HG02588 (cell line): ENCODE measurements around the gene WNT5A.
"Not testable (repeated sequence)": the region's sequence is repeated elsewhere in the genome, so short reads cannot be mapped to it uniquely, and the experiment has no call there.

Source experiments
- ATAC-seq: cut with Tn5 transposase; IDR thresholded peaks from one replicate; pipeline ENCODE4 v1.9.1; 2021; ENCODE audit warnings: mild to moderate bottlenecking, moderate library complexity; ENCODE audit not compliant: unreplicated experiment

WNT5A gene

DNA sequence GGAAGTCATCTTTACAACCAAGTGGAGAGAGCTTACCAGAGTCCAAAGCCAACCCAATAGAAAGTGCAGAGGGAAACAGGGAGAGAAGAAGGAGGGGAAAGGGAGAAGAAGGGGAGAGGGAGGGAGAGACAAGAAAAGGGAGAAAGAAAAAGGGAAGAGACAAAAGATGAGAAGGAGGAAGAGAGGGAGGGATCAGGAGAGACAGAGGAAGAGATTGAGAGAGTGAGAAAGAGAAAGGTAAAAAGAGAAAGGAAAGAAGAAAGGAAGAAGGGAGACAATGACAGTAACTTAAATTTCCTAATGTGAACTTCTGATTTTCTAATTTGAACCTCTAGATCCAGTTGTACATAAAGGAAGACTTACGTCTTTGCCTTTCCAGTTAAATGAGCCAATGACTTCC is 20.7 kb upstream of the WNT5A start:
- no peak for ATAC-seq

DNA sequence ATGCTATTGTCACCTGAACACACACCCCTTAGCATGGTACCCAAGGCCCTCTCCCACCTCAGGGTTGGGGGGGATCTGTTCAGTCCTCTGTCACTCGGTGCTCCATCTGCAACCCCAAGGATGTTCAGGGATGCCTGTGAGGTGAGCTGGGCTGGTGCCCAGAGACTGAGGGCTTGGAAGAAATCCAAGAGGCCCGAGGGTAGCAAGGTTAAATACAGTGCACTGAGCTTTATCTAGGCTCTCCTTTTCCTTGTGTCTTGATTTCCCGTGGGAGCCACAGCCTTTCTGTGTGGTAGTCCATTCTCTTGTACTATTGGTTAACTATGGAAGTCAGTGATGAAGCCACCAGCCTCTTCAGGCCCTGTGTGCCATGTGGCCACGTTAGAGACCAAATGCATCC is 18.7 kb upstream of the WNT5A start:
- ATAC-seq: no peak

DNA sequence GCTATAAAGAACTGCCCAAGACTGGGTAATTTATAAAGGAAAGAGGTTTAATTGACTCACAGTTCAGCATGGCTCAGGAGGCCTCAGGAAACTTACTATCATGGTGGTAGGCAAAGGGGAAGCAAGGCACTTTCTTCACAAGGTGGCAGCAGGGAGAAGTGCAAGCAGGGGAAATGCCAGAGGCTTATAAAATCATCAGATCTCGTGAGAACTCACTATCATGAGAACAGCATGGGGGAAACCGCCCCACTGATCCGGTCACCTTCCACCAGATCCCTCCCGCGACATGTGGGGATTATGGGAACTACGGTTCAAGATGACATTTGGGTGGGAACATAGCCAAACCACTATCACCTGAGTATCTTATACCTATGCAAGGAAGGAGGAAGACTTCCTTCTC is 18.0 kb upstream of the WNT5A start:
- ATAC-seq: not testable (repeated sequence)

DNA sequence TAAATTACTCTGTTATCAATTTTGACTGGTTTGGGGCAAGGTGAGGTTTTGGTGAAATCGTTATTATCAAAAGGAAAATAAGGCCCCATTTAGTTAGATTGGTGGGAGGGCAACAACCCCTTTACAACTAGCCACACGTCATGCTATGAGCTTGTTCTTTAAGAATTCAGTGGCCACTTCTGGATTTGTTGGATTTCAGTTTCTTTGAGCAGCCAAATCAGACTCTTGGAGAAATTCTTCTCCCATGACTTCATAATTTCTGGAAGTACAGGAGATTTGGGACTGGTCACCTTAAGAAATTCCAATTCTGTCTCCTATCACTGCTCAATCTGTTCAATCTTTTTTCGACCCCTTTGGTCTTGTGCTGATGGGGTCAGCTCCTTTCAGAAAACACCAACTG is 14.8 kb upstream of the WNT5A start:
- no peak for ATAC-seq

DNA sequence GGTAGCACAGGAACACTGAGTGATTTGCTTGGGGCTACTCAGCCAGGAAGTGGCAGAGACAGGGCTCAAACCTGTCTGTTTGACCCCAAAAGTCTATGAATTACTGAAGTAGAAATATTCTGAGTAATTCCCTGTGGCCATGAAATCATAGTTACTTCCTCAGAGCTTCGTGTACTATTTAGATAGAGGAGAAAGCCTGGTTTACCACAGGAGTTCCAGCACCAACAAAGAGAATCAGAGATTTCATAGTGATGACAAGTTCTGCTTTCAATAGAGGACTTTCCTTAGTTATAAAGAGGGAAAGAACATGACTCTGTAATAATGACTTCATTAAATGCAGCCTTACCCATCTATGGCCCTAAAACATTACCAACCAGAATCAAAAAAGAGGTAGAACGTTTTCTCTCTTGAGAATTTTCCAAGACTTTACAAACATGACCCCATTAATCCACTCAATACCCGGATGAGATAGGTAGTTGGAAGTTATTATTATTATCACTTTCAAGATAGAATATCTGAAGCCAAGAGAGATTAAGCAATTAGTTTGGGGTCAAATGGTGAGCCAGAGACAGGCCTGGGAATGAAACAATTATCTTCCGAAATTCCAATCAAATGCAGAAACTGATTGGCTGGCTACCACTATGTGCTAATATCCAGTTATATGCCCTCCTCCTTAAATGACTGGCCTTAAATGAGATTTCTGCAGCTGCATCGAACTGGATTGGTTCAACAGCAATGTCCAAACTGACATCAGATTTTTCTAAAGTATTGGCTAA is 13.6 kb upstream of the WNT5A start:
- ATAC-seq: no peak

DNA sequence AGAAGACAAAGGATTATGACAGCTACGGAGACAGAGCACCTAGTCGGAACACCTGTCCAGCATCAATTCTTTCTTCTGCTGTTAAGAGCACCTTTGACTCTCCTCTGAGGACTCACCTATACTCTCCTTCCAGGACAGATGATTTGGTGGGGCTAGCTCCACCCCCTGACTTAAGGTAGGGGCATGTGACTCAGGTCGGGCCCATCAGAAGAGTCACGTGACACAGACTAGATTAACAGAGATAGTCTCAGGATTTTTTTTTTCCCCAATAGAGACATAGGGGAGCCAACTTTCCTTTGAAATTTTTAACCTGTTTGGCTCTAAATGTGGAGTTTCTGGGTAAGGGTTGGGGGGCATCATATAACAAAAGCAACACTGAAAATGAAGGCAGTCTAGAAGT is 11.4 kb upstream of the WNT5A start:
- no peak for ATAC-seq

DNA sequence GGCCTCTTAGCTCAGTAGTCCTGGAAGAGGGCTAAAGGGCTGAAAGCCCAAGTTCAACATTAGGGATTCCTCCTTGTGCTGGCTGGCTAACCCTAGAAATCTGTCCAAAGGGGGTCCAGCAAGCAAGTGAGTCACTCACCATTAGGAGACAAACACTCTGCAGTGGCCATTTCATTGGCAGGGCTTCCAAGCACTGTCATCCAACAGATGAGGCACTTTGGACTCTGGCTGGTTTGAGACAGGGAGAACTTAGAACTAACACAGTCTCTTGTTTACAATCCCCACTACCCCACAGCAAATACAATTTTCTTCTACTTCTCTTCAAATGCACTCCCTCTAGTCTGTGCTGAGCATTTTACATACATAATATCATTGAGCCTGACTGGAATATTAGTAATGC is 10.1 kb upstream of the WNT5A start:
- no peak for ATAC-seq

DNA sequence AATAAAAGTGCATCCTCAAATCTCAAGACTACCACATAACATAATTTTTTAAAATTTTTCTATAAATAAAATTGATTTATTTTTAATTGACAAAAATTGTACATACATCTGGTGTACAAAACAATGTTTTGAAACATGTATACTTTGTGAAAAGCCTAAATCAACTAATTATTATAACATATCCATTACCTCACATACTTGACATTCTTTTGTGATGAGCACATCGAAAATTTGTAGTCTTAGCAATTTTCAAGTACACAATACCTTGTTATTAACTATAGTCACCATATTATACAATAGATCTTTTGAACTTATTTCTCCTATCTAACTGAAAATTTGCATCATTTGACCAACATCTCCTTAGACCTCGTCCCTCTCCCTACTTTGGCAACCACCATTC is 7.9 kb upstream of the WNT5A start:
- ATAC-seq: no peak

DNA sequence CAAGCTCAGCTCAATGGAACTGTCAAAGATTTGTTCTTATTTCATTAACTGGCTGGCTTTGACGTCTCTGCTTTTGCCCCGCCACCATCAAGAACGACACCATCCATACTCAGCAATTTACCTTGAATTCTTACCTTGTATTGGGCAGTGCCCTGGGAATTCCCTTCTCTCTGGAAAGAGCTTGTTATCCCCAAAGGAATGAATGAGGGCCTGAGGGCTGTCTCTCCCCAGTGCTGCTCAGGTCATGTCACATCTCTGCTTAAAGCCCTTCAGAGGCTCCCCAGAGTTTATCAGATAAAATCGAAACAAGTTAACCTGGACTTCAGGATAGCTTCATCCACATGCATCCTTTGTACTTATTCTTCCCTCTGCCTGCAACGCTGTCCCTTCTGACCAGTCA is 5.9 kb upstream of the WNT5A start:
- no peak for ATAC-seq

DNA sequence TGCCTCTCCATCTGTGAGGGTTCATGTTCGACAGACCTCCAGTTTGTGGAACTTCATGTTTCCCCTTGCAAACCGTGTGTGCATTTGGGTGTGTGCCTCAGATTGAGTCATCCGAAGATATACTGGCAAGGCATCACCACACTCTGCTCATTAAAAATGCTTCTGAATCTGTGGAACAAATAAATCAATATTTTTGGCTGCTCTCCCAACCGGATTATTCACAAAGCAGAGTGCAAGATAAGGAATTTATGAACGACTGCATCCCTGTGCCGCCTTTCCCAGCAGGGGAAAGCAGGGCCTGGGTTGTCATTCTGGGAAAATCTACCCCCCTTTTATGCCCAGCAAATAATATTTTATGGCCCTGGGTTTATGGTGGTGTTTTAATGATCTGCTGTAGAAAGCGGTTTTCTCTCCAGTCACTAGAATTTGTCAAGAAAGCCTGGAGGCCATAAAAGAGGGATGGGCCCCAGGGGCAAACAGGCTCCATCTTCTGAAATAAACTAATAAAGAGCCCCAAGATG is 4.2 kb upstream of the WNT5A start:
- ATAC-seq: no peak

DNA sequence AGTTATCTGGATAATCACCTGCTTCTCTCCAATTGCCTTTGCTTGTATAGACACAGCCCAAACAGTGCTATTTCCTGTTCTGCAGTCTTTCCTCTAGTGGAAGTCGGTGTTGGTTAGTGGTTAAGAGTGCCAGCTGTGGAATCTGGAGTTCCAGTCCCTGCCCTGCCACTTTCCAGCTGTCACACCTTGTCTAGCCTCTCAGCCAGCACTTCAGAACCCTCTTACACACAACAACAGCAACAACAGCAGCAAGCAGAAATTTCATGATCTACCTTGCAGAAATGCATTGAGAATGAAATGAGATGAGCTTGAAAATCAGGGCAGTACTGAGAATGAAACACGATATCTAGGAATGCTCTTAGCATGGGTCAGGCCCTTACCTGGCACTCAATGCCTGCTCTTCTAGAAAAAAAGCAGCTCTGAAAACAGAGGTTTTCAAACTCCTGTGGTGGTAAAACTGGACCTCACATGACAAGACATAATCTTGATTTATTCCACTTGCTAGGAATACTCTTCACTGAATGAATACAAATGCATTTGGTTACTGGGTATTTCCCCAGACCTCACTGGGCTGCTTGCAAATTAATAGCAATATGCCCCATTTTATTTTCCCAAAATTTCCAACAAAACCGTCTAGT is 3.3 kb upstream of the WNT5A start:
- ATAC-seq: no peak

DNA sequence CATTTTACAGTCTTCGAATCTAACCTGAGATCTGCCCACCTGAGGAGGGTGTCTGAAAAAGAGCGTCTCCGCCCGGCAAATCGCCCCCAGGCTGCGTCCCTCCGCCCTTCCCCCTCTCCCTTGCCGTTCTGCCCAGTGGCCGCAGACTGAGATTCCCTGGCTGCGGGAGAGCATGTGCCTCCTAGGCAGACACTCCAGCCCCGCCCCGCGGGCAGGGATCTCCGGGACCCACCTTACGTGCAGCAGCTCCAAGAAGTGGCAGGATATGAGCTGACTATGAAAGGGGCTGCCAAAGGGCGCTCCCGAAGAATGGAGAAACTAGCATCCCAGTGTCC is 2.7 kb upstream of the WNT5A start:
- ATAC-seq: no peak

DNA sequence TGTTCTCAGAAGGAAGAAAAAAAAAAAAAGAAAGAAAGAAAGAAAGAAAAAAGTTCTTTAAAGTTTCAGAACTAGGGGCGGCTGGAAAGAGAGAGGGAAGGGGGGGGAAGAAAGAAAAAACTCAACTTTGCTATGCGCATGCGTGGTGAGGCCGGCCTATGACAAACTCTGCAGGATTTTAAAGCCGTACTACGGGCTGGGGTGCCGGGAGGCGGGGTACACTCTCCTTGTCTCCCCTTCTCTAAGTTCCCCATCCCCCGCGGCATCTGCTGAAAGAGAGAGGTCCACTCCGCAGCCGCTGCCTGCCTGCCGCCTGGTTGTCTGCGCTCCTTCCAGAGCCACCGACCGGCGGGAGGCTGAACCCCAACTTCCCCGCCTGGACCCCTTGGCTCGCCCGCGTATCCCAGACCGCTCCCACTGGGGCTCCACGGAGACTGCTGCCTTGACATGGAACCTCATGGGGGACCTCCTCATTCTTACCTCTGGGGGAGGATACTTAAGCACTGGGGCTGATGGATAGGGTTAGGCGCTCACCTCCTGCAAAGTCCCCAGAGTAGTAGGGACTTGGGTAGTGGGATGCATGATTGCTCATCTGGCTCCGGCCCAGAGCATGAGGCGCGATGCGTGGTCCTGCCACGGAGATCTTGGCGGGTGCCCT is 1.4 kb upstream of the WNT5A start:
- no peak for ATAC-seq

DNA sequence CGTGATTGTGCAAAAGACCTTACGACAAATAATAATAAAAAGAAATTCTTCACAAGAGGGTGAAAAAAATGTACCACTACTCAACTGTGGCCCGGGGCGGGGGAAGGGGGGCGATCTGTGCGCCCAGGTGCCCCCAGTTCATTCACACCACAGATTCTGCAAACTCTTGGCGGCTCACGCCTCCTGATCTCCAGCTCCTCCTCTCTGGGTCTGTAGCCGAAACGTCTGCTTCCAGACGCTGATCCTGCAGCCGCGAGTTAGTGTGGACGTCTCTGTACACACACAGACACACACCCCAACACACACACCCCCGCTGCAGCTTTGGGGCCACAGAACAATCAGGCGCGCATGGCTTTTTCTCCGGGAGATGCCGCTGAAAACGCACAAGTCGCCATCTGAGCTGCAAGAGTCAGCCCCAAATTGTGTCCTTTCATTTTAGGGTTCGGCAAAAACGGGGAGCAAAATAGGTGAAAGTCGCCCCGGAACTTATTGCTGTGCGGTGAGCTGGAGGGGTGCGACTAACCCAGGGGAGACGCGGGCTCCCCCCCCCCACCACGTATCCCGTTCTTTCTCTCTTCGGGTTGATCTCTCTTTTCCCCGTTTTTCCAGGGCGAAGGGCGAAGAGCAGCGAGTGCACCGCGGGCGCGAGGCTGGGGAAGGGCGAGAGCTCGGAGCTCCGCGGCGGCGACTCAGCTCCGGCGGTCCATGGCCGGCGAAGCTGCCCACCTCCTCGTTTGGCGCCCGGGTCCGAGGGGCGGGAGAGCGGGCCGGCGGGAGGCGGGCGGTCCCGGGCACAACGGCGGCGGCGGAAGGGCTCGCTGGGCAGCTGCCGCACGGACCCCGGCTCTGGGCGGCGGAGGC is 505 bp upstream of the WNT5A start:
- ATAC-seq: no peak

DNA sequence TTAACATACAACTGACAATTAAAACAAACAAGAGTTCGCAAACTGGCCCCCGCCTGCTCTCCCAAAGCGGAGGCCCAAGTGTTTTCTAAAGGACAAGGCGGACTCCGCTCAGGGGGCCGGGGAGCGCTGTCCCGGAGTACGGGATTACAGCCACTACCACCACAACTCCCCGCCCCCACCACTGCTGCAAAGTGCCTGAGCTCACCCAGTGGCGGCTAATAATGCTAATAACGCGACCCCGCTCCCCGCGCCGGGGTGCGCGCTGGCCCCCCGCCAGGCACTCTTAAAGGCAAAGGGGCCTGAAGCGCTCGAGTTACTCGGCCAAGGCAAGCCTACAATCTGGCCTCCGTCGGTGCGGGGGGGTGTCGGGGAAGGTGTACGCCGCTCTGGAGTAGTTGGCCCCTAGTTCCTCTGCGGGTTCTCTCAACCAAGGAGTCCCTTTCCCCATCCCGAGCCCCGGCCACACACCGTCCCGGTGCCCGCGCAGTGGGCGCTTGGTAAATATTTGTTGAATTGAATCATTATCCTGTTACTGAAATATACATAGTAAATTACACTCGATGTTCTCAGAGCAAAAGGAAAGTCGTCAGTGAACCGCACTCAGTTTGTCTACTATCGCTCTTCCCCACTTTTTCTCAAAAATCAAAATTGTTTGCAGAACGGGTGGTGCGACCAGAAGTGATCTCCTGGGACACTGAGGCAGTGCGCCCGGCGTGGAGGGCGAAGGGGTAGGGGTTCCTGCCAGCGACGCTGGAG is 827 bp downstream of the WNT5A start:
- ATAC-seq: no peak

DNA sequence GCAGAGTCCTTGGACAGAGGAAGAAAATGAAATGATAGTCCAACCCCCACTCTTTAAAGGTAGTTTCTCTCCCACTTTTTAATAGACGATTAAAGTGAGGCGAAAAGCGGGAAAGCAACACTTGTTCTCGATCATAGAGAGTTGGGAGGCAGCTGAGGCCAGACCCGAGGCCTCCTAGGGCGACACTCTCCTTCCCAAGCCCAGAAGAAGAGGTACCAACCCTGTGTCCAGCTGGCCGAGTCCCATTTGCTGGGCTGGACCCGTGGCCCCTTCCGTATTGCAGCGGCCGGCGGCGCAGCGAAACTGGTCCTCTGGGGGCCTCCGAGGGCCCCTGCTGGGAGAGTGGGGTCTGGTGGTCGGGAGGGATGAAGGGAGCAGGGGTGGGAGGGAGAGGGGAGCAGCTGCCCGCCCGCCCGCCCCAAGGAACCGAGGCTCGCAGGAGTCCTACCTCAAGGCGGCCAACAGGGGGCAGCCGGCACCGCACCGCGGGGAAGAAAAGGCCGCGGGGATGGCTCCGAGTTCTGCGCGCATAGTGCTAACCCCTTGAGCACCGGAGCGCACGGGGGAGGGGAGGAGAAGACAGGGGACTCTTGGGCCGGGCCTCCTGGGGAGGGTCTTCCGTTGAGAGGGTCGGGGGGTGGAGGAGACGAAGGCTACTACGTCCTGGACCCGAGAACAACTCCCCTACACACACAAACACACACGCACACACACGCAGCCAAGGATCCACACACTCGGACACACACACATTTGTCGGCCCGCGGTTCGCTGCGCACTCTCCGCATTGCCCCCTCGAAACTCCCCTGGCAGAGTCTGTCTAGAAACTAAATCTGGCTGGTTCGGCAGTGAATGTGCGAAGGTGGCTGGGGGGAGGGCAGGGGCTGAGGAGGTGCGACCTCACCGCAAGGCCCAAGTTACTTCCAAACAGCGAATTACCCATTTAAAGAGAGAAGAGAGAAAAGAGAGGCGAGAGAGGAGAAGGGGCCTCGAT is 2.0 kb downstream of the WNT5A start:
- peak; percentile 63 for ATAC-seq

DNA sequence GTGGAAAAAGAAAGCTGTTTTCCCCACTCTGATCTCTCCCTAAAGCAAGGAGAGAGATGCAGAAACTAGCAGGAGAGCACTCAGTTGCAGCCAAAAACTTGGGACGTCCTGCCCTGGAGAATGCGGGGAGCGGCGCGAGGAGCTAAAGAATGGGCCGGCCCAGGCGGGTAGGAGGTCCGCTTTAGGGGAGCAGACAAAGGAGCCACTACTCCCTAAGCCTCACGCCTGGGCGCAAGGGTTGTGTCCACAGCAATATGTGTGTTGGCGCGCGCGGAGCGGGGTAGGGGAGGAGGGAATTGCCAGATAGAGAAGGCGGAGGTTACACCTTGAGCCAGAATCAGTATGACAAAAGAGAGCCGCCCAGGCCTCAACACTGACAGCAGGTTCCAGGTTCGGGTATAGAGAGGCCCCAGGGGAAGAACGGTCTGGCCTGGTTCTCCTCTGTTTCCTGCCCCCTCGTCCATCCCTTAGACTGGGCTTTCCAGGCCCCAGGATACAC is 2.9 kb downstream of the WNT5A start:
- ATAC-seq: no peak

DNA sequence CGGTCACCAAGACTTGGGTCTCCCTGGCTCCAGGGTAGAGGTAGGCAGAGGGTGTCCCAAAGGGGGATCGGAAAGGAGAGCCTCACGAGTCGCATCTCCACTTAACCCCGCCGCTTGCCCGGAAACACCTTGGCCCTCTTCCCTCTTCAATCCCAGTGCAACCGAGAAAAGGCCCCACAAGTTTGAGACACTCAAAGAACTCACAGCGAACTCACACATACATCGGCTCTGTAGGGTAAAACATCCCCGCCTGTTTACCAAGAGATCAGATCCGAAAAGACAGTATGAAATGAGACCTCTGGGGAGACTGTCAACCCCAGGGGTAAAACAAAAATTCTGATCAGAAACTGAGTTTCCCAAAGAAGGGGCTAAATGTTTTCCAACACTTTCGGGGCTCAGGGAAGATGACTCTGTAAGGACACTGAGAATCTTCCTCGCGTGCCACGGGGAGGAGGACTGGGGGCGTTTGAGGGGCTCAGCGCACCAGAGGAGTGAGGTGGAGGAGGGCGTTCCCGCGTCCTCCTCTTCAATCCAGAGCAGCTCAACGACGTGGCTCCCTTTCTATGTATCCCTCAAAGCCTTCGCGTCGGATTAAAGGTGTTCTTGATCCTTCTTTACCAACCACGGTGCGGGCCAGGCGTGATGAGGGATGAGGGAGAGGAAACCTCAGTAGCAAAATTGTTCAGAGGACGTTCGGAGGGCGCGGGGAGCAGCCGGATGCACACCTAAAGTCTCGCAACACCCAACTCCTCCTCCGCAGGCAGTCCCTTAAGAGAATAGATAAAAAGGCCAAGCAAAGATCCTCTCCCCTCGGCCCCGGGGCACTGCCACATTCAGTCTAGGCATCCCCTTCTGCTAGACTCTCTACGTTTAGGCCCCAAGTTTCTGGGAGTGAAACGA is 3.7 kb downstream of the WNT5A start:
- ATAC-seq: no peak
